ENCODE results near the gene SYNDIG1L. TPM values are rescaled to one million over a fixed set of nuclear protein-coding genes. Genes with fewer than 3 reads are reported as not detected.
A peak's percentile ranks its signal among the peaks of the same experiment; 100 is the strongest.

SYNDIG1L gene
- not detected in 2 replicates for total RNA-seq (2012; rRNA removed)

- Histone ChIP-seq H3K9ac (ENCODE audit: low read depth, low read length) (no peak within 1 kb of the TSS), H3K4me3 (ENCODE audit: low read length) (no peak within 1 kb of the TSS)
These were observed at the start of gene SYNDIG1L for GRCh38 chr14:74426202-74426582. Gene SYNDIG1L, minus strand, starts transcription at chr14:74426210. Its CDS starts 16,466 bp downstream, at chr14:74409744.

DNA sequence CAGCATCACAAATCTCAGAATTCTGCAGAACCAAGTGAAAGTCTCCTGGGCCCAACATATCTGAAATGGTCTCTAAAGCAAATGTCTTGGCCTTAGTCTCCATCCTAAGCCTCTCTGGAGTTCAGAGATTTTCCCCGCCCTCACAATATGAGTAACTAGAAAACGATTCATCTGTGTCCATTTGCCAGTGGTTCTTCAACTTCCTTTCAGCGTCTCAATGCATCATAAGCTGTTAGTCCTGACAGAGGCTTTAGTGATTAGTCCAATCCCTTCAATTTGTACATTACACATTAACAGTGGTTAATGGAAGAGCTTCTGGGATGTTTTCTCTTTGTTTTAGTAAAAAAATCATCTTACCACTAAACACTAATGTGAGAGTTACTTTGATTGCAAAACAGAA lies 49.7 kb upstream of the SYNDIG1L start:
- H3K9ac ChIP-seq (ENCODE audit: low read depth, low read length): peak overlapping the region; percentile 27
- H3K27me3 ChIP-seq (ENCODE audit: control insufficient read depth, insufficient read depth, low read length): no peaks in the 10 kb centered on the region
- H3K4me2 ChIP-seq (ENCODE audit: low read length): no peak overlapping the region
- H3K36me3 ChIP-seq (ENCODE audit: insufficient read depth, low read length): peaks cover 20% of the 10 kb centered on the region
- H3K9me3 ChIP-seq (replicated peaks; ENCODE audit: low read length): no peaks in the 10 kb centered on the region
- no peak overlapping the region for H3K4me3 ChIP-seq (ENCODE audit: low read length)
- peaks cover 14% of the 10 kb centered on the region for H3K4me1 ChIP-seq (ENCODE audit: control insufficient read depth, insufficient read depth, low read length)

More at GRCh38 chr14:74426202-74426582, at the start of gene SYNDIG1L:
- Histone ChIP-seq H3K4me1 (ENCODE audit: control insufficient read depth, insufficient read depth, low read length) (no peaks in the 10 kb centered on the region), H3K4me2 (ENCODE audit: low read length) (no peak within 1 kb of the TSS), H3K9me3 (replicated peaks; ENCODE audit: low read length) (no peaks in the 10 kb centered on the region), H3K36me3 (ENCODE audit: insufficient read depth, low read length) (no peaks in the 10 kb centered on the region), H3K27me3 (ENCODE audit: control insufficient read depth, insufficient read depth, low read length) (peaks cover 83% of the 10 kb centered on the region)

- H3K4me2 ChIP-seq (ENCODE audit: low read length): no peak overlapping the region
- H3K9ac ChIP-seq (ENCODE audit: low read depth, low read length): no peak overlapping the region
- H3K9me3 ChIP-seq (replicated peaks; ENCODE audit: low read length): no peaks in the 10 kb centered on the region
- peaks cover 9% of the 10 kb centered on the region for H3K36me3 ChIP-seq (ENCODE audit: insufficient read depth, low read length)
- no peak overlapping the region for H3K4me3 ChIP-seq (ENCODE audit: low read length)
- H3K27me3 ChIP-seq (ENCODE audit: control insufficient read depth, insufficient read depth, low read length): no peaks in the 10 kb centered on the region
- peaks cover 14% of the 10 kb centered on the region for H3K4me1 ChIP-seq (ENCODE audit: control insufficient read depth, insufficient read depth, low read length)
These were observed 48.4 kb upstream of the SYNDIG1L start for GRCh38 chr14:74474376-74474775.

- Histone ChIP-seq H3K4me1 (ENCODE audit: control insufficient read depth, insufficient read depth, low read length) (peaks cover 14% of the 10 kb centered on the region), H3K9me3 (replicated peaks; ENCODE audit: low read length) (no peaks in the 10 kb centered on the region), H3K4me3 (ENCODE audit: low read length) (no peak overlapping the region), H3K4me2 (ENCODE audit: low read length) (no peak overlapping the region), H3K36me3 (ENCODE audit: insufficient read depth, low read length) (peaks cover 8% of the 10 kb centered on the region), H3K9ac (ENCODE audit: low read depth, low read length) (no peak overlapping the region), H3K27me3 (ENCODE audit: control insufficient read depth, insufficient read depth, low read length) (no peaks in the 10 kb centered on the region)
These were observed 46.6 kb upstream of the SYNDIG1L start for GRCh38 chr14:74472601-74473000.

DNA sequence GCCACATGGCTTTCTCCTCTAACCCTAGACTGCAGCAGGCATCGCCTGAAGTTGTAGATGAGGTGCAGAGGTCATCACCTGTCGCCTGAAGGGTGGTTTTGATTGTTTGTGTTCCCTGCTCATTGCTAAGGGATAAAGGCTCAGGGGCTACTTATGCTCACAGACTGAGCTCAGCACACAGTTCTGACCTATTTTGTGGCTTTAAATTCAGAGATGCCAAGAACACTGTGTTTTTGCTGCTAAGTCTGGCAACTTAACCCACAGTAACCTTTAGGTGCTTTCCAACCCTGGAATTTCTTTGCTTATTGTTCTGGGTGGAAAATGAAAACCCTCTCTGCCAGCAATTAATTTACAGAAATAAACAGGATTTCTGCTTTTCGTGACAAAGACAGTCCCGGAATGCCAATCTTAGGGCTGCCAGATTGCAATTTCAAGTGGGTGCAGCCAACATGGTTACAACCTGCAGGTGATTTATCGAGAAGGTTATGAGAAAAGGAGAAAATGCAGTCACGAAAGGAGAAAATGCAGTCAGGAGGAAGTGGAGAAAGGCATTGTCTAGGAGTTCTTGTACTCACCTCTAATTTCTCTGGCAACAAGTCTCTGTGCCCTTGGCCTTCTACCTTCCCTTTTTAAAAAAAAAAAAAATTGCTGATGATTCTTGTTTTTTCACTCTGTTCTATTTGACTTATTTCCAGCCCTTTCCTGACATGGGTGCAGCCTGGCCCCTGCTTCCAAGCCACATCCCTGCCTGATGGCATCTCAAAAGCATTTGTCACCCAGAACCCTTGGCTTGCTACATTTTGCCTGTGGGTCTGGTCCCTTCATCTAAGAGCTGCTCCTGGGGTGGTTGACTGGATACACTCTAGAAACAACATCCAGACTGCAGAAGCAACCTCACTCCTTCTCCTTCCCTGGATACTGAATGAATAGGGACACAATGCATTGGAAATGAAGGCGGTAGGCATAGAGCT lies 43.8 kb upstream of the SYNDIG1L start:
- no peak overlapping the region for H3K4me3 ChIP-seq (ENCODE audit: low read length)
- H3K4me2 ChIP-seq (ENCODE audit: low read length): no peak overlapping the region
- peaks cover 14% of the 10 kb centered on the region for H3K27me3 ChIP-seq (ENCODE audit: control insufficient read depth, insufficient read depth, low read length)
- H3K9ac ChIP-seq (ENCODE audit: low read depth, low read length): no peak overlapping the region
- H3K9me3 ChIP-seq (replicated peaks; ENCODE audit: low read length): no peaks in the 10 kb centered on the region
- H3K4me1 ChIP-seq (ENCODE audit: control insufficient read depth, insufficient read depth, low read length): no peaks in the 10 kb centered on the region
- peaks cover 8% of the 10 kb centered on the region for H3K36me3 ChIP-seq (ENCODE audit: insufficient read depth, low read length)

- Histone ChIP-seq H3K4me1 (ENCODE audit: control insufficient read depth, insufficient read depth, low read length) (no peaks in the 10 kb centered on the region), H3K9ac (ENCODE audit: low read depth, low read length) (no peak overlapping the region), H3K9me3 (replicated peaks; ENCODE audit: low read length) (no peaks in the 10 kb centered on the region), H3K4me3 (ENCODE audit: low read length) (no peak overlapping the region), H3K4me2 (ENCODE audit: low read length) (no peak overlapping the region), H3K27me3 (ENCODE audit: control insufficient read depth, insufficient read depth, low read length) (peaks cover 25% of the 10 kb centered on the region), H3K36me3 (ENCODE audit: insufficient read depth, low read length) (peaks cover under 1% of the 10 kb centered on the region)
These were observed 42.5 kb upstream of the SYNDIG1L start for GRCh38 chr14:74468513-74468912.

DNA sequence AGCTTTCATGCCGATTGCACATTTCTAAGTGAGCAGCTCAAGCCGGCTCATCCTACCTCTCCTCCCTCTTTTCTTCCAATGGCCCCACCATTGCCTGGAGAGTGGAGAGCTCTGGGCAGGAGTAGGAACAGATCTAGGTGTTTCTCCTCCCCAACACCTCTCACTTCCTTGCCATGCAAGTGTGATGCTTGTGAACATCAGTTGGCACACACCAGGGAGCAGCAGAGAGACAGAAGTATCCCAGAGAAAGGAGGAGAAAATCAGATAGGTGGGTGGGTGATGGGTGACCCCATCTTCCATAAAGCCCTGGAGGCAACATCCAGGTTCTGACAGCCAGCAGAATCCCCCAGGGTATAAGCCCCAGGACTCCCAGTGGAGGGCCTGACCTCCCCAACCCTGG lies 39.3 kb upstream of the SYNDIG1L start:
- no peaks in the 10 kb centered on the region for H3K4me1 ChIP-seq (ENCODE audit: control insufficient read depth, insufficient read depth, low read length)
- no peak overlapping the region for H3K9ac ChIP-seq (ENCODE audit: low read depth, low read length)
- H3K36me3 ChIP-seq (ENCODE audit: insufficient read depth, low read length): no peaks in the 10 kb centered on the region
- peaks cover 44% of the 10 kb centered on the region for H3K27me3 ChIP-seq (ENCODE audit: control insufficient read depth, insufficient read depth, low read length)
- H3K4me2 ChIP-seq (ENCODE audit: low read length): no peak overlapping the region
- H3K9me3 ChIP-seq (replicated peaks; ENCODE audit: low read length): no peaks in the 10 kb centered on the region
- H3K4me3 ChIP-seq (ENCODE audit: low read length): no peak overlapping the region

- no peaks in the 10 kb centered on the region for H3K36me3 ChIP-seq (ENCODE audit: insufficient read depth, low read length)
- H3K4me3 ChIP-seq (ENCODE audit: low read length): no peak overlapping the region
- H3K4me2 ChIP-seq (ENCODE audit: low read length): no peak overlapping the region
- H3K4me1 ChIP-seq (ENCODE audit: control insufficient read depth, insufficient read depth, low read length): peaks cover 3% of the 10 kb centered on the region
- H3K9ac ChIP-seq (ENCODE audit: low read depth, low read length): no peak overlapping the region
- H3K9me3 ChIP-seq (replicated peaks; ENCODE audit: low read length): no peaks in the 10 kb centered on the region
- peaks cover 44% of the 10 kb centered on the region for H3K27me3 ChIP-seq (ENCODE audit: control insufficient read depth, insufficient read depth, low read length)
These were observed 38.8 kb upstream of the SYNDIG1L start for GRCh38 chr14:74464785-74465184.

GRCh38 chr14:74463697-74464096 lies 37.7 kb upstream of the SYNDIG1L start:
- Histone ChIP-seq H3K9me3 (replicated peaks; ENCODE audit: low read length) (no peaks in the 10 kb centered on the region), H3K4me2 (ENCODE audit: low read length) (no peak overlapping the region), H3K9ac (ENCODE audit: low read depth, low read length) (no peak overlapping the region), H3K4me3 (ENCODE audit: low read length) (no peak overlapping the region), H3K36me3 (ENCODE audit: insufficient read depth, low read length) (no peaks in the 10 kb centered on the region), H3K4me1 (ENCODE audit: control insufficient read depth, insufficient read depth, low read length) (peaks cover 5% of the 10 kb centered on the region), H3K27me3 (ENCODE audit: control insufficient read depth, insufficient read depth, low read length) (peaks cover 48% of the 10 kb centered on the region)

DNA sequence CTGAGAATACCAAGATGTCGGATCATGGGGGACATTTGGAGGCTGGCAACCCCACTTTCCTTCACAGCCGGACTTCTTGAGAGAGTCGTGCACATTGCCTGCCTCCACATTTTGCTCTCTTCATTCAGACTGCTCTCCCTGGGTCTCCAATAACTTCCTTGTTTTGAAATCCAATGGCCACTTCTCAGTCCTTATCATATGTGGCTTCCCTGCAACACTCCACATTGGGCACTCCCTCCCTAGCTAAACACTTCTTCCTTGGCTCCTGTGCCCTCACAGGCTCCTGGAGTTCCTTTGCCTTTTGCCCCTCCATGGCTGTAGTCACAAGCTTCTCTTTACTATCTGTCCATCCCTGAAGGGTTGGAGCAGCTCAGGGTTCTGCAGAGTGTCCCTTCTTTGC lies 37.0 kb upstream of the SYNDIG1L start:
- H3K36me3 ChIP-seq (ENCODE audit: insufficient read depth, low read length): no peaks in the 10 kb centered on the region
- no peak overlapping the region for H3K4me2 ChIP-seq (ENCODE audit: low read length)
- peaks cover 5% of the 10 kb centered on the region for H3K4me1 ChIP-seq (ENCODE audit: control insufficient read depth, insufficient read depth, low read length)
- no peak overlapping the region for H3K4me3 ChIP-seq (ENCODE audit: low read length)
- no peak overlapping the region for H3K9ac ChIP-seq (ENCODE audit: low read depth, low read length)
- H3K9me3 ChIP-seq (replicated peaks; ENCODE audit: low read length): no peaks in the 10 kb centered on the region
- H3K27me3 ChIP-seq (ENCODE audit: control insufficient read depth, insufficient read depth, low read length): peaks cover 50% of the 10 kb centered on the region

GRCh38 chr14:74459976-74460375 lies 34.0 kb upstream of the SYNDIG1L start:
- no peaks in the 10 kb centered on the region for H3K36me3 ChIP-seq (ENCODE audit: insufficient read depth, low read length)
- no peaks in the 10 kb centered on the region for H3K9me3 ChIP-seq (replicated peaks; ENCODE audit: low read length)
- peaks cover 66% of the 10 kb centered on the region for H3K27me3 ChIP-seq (ENCODE audit: control insufficient read depth, insufficient read depth, low read length)
- H3K4me3 ChIP-seq (ENCODE audit: low read length): no peak overlapping the region
- H3K4me1 ChIP-seq (ENCODE audit: control insufficient read depth, insufficient read depth, low read length): peaks cover 5% of the 10 kb centered on the region
- no peak overlapping the region for H3K9ac ChIP-seq (ENCODE audit: low read depth, low read length)
- H3K4me2 ChIP-seq (ENCODE audit: low read length): no peak overlapping the region

All from skeletal muscle satellite cell (primary cell).